ENCODE measurements around the gene PSRC1.
A peak's percentile ranks its signal among the peaks of the same experiment; 100 is the strongest.

PSRC1 gene

GRCh38 chr1:109271458-109271857 lies 11.5 kb downstream of the PSRC1 start:
- no peak for DNase-seq

DNA sequence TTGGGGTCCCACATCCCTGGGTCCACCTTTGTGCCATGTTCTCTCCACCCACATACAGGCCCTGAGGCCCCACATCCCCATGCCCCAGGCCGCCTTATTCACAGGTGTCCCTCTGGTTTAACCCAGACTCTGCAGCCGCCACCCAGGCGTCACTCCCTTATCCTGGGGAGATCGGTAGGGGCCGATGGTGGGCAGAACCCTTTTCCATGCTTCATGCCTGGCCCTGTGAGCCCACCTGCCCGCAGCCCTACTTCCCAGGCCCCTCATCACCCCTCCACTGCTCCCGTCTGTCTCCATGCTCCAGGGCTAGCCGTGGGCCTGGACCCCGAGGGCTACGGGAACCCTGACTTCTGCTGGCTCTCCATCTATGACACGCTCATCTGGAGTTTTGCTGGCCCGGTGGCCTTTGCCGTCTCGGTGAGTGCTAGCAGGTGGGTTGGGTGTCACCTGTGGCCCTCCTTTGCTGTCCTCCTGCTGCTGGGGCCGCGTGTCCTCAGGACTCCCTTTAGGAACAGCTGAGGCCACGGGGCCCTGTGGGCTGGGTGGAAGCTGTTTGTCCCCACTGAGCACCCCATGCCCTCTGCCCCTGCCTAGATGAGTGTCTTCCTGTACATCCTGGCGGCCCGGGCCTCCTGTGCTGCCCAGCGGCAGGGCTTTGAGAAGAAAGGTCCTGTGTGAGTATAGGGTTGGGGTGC lies 12.2 kb downstream of the PSRC1 start:
- no peak for DNase-seq

DNA sequence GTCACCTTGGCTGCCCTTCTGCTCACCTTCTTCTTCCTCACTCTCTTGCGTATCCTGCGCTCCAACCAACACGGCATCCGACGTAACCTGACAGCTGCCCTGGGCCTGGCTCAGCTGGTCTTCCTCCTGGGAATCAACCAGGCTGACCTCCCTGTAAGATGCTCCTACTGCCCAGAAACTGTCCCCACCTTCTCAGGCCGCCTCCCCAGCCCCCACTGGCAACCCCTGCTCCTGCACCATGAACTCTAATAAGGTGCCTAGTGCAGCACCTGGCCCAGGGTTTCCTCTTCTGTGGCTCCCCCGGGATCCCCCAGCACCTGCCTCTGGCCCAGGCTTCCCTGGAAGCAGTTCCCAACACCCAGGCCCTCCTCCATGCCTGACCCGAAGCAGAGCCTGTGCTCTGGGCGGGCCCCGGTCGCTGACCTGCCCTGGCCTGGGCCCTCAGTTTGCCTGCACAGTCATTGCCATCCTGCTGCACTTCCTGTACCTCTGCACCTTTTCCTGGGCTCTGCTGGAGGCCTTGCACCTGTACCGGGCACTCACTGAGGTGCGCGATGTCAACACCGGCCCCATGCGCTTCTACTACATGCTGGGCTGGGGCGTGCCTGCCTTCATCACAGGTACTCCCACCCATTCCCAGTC lies 12.8 kb downstream of the PSRC1 start:
- no peak for DNase-seq

GRCh38 chr1:109269212-109269980 lies 13.5 kb downstream of the PSRC1 start:
- no peak for DNase-seq

DNA sequence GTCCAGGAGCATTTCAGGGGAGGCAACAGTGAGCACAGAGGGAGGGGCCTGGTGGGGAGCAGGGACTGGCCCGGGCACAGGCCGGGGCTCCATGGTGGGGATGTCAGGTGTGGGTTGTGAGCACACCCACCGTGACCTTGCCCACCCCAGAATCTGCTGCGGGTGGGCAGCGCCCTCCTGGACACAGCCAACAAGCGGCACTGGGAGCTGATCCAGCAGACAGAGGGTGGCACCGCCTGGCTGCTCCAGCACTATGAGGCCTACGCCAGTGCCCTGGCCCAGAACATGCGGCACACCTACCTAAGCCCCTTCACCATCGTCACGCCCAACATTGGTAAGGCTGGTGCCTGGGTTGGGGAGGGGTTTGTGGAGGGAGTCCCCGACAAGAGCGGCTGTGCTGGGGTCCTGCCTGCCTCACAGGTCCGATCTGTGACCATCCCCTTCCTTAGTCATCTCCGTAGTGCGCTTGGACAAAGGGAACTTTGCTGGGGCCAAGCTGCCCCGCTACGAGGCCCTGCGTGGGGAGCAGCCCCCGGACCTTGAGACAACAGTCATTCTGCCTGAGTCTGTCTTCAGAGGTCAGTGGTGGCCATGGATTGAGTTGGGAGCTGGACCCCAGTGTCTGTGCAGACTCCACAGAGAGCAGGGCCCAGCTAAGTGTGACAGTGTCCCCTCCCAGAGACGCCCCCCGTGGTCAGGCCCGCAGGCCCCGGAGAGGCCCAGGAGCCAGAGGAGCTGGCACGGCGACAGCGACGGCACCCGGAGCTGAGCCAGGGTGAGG lies 14.3 kb downstream of the PSRC1 start:
- no peak for DNase-seq

GRCh38 chr1:109267743-109268300 lies 15.1 kb downstream of the PSRC1 start:
- DNase-seq: no peak

DNA sequence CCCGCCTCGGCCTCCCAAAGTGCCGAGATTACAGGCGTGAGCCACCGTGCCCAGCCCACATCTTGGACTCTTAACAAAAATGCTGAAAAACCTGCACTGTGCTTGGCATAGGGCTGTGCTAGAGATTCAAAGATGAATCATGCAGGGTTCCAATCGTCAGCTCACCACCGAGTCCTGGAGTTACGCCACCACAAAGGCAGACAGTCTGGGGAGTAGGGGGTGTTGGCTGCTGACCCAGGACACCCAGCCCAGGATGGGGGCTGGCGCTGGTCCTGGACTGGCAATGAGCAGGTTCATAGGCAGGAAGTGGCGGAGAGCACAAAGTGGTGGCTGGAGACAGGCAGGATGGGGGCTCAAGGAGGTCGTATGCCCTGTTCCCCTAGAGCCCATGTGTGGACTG lies 16.0 kb downstream of the PSRC1 start:
- DNase-seq: no peak

DNA sequence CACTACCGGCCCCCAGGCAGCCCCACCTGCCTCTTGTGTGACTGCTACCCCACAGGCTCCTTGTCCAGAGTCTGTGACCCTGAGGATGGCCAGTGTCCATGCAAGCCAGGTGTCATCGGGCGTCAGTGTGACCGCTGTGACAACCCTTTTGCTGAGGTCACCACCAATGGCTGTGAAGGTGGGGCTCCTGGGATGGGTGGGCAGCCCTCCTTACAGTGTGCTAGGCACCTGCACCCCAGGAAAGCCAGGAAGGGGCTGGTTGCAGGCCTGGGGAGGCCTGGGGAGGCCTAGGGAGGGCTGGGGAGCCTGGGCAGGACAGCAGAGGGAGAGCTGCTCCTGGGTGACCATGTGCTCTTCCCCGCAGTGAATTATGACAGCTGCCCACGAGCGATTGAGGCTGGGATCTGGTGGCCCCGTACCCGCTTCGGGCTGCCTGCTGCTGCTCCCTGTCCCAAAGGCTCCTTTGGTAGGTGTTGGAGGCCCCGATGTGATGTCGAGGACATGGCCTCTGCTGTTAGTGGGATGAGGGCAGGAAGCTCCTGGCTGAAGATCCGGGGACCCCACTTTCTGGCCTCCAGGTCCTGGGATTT lies 17.1 kb downstream of the PSRC1 start:
- DNase-seq: no peak

DNA sequence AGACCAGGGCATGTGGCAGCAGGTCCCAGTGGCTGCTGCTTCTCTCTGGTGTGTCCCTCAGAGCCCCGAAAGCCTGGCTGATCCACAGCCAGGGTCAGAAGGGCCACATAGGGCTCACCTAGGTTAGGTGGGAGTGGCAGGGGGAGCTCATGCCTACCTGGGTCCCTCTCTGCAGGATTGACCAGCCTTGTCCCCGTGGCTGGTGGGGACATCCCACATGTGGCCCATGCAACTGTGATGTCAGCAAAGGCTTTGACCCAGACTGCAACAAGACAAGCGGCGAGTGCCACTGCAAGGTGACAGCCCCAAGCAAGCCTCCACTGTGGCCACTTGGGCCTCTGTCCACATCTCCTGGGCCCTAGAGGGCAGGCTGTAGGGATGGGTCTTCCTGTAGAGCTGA lies 17.9 kb downstream of the PSRC1 start:
- DNase-seq: no peak

- no peak for DNase-seq
Measured at GRCh38 chr1:109264379-109264755, 18.6 kb downstream of the PSRC1 start.

DNA sequence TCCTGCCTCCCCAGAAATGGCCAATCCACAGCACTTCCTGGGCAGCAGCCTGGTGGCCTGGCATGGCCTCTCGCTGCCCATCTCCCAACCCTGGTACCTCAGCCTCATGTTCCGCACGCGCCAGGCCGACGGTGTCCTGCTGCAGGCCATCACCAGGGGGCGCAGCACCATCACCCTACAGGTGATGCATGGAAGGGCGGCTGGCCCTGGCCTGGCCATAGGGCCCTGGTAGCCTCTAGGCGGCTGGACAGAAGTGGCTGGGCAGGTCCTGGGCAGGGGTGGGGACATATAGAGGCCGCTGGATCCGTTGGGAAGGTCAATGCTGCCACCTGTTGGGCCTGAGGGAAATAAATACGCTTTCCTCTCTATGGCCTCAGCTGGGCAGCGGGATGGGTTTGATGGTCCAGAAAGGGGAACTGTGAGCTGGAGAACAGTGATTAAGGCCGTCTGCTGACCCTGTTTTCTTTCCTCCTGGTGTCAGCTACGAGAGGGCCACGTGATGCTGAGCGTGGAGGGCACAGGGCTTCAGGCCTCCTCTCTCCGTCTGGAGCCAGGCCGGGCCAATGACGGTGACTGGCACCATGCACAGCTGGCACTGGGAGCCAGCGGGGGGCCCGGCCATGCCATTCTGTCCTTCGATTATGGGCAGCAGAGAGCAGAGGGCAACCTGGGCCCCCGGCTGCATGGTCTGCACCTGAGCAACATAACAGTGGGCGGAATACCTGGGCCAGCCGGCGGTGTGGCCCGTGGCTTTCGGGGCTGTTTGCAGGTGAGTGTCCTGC lies 19.2 kb downstream of the PSRC1 start:
- peak; percentile 20 to 40 for DNase-seq

GRCh38 chr1:109263234-109263596 lies 19.7 kb downstream of the PSRC1 start:
- no peak for DNase-seq

GRCh38 chr1:109262231-109263055 lies 20.5 kb downstream of the PSRC1 start:
- DNase-seq: no peak

DNA sequence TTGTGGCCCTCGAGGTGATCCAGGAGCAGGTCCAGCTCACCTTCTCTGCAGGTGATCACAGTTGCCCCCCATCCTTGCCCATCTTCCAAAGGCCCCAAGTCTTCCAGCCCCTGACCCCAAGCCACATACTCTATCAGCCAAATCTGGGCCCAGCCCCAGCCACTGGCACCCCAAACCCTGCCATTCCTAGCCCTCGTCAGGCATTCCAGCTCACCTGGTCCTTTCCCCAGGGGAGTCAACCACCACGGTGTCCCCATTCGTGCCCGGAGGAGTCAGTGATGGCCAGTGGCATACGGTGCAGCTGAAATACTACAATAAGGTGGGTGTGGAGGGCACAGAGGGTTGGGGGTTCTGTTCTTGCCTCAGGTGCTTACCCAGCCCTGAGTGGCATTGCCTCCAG lies 21.4 kb downstream of the PSRC1 start:
- DNase-seq: no peak

- no peak for DNase-seq
Measured at GRCh38 chr1:109261006-109261405, 21.9 kb downstream of the PSRC1 start.

DNA sequence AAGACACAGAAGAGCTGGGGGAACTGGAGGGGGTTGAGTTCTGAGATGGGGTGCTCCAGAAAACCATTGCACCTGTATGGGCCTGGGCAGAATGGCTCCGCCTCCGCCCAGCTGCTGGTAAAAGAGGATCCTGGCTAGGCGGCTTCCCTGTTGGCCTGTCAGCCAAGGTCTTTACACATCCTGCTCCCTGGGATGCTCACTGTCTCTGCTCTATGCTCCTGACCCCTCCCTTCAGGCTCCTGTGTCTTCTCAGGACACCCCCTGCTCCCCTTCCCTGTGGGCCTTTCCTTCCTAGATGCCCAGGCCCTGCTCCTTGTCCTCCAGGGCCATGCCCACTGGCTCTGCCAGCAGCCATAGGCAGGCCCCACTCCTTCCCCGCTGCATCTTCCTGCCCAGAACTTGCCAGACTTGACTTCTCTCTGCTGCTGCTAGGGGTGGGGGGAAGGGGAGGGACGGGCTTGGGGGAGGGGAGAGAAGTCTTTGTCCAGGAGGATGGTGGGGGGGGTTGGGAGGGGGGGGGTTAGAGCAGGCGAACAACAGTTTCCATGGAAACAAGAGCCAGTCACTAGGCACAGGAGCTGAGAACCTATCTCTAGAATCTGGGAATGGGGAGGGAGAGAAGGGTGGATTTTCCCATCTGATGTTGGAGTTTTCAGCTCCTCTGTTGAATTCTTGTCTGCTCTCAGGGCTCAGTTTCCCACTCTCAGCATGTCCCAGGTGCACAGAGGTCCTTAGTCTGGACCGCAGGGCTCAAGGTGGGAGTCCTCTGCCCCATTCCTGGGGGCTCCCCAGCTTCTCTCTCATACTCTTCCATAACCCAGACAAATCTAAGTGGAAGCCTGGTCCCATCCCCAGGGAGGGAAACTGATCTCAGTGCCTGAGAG lies 23.0 kb downstream of the PSRC1 start:
- DNase-seq: peak in 1 of 2 experiments; percentile 8

DNA sequence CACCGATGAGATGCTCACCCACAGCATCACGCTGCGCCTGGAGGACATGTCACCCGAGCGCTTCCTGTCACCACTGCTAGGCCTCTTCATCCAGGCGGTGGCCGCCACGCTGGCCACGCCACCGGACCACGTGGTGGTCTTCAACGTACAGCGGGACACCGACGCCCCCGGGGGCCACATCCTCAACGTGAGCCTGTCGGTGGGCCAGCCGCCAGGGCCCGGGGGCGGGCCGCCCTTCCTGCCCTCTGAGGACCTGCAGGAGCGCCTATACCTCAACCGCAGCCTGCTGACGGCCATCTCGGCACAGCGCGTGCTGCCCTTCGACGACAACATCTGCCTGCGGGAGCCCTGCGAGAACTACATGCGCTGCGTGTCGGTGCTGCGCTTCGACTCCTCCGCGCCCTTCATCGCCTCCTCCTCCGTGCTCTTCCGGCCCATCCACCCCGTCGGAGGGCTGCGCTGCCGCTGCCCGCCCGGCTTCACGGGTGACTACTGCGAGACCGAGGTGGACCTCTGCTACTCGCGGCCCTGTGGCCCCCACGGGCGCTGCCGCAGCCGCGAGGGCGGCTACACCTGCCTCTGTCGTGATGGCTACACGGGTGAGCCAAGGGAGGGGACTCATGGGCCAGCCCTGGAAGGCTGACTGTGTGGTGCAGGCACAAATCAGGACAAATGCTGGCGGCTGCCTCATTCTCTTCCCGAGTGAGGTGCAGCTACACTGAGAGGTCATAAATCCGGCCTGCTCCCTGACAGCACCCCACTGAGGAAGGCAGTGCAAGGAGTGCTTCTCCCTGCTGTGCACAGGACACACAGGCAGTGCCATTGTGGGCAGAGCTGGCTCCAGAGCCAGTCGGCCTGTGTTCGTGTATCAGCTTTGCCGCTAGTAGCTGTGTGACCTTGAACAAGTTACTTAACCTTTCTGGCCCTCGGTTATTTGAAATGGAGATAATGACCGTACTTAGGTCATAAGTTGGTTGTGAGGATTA lies 24.2 kb downstream of the PSRC1 start:
- no peak for DNase-seq

GRCh38 chr1:109257682-109258421 lies 25.1 kb downstream of the PSRC1 start:
- no peak for DNase-seq

Data from NCI-H524 (cell line).